SU-DHL-6 (cell line): ENCODE measurements around the gene CARD19.

Experiments used
- H2AFZ ChIP-seq: fragments of 200-600 bp; sonication (generic); 2 replicates; pipeline ENCODE4 v1.6.1; 2014; ENCODE audit warnings: low read depth, mild to moderate bottlenecking, moderate library complexity, mixed read lengths, antibody characterized with exemption, low read length; ENCODE audit not compliant: severe bottlenecking
- H3F3A ChIP-seq: fragments of 200-600 bp; shearing (Covaris generic); 2 replicates; pipeline ENCODE4 v1.6.0; 2016; ENCODE audit warnings: antibody characterized with exemption, mild to moderate bottlenecking; ENCODE audit not compliant: insufficient read depth
- H3K27ac ChIP-seq: fragments of 200-600 bp; sonication (generic); 2 replicates; pipeline ENCODE4 v1.5.1; 2016; ENCODE audit warnings: low read depth, mild to moderate bottlenecking, low read length, moderate library complexity, mixed read lengths
- H3K27me3 ChIP-seq: fragments of 200-600 bp; sonication (generic), shearing (Covaris generic); 2 replicates; pipeline ENCODE4 v1.6.0; 2014; ENCODE audit warnings: mild to moderate bottlenecking, low read length
- H3K36me3 ChIP-seq: fragments of 200-600 bp; sonication (generic); 2 replicates; pipeline ENCODE4 v1.6.1; 2014; ENCODE audit warnings: mild to moderate bottlenecking, low read length, mixed read lengths
- H3K4me2 ChIP-seq: fragments of 300-600, 200-600 bp; shearing (Covaris generic), sonication (generic); 2 replicates; pipeline ENCODE4 v1.6.0; 2014; ENCODE audit warnings: low read length, low read depth, mild to moderate bottlenecking; ENCODE audit not compliant: poor library complexity, severe bottlenecking
- H3K4me3 ChIP-seq: fragments of 200-600 bp; sonication (generic); 2 replicates; pipeline ENCODE4 v1.5.1; 2014; ENCODE audit warnings: antibody characterized with exemption, low read length, mild to moderate bottlenecking, mixed read lengths; ENCODE audit not compliant: insufficient read depth, poor library complexity, severe bottlenecking
- H3K79me2 ChIP-seq: fragments of 200-600 bp; sonication (generic); 2 replicates; pipeline ENCODE4 v1.6.1; 2014; ENCODE audit warnings: mild to moderate bottlenecking, low read length, moderate library complexity; ENCODE audit not compliant: insufficient read depth
- H3K9ac ChIP-seq: fragments of 200-600 bp; sonication (generic); 2 replicates; pipeline ENCODE4 v1.7.0; 2014; ENCODE audit warnings: mild to moderate bottlenecking, low read length
- H3K9me2 ChIP-seq: fragments of 200-600 bp; sonication (generic); replicated peaks from 2 replicates; pipeline ENCODE4 v1.6.1; 2014; ENCODE audit warnings: low read length; ENCODE audit not compliant: insufficient read depth
- H3K9me3 ChIP-seq: fragments of 200-600 bp; sonication (generic); 2 replicates; pipeline ENCODE4 v1.6.1; 2014; ENCODE audit warnings: low read length, mixed read lengths; ENCODE audit not compliant: insufficient read depth
- H4K20me1 ChIP-seq: fragments of 200-600 bp; sonication (generic); 2 replicates; pipeline ENCODE4 v1.6.1; 2014; ENCODE audit warnings: low read depth, mild to moderate bottlenecking, antibody characterized with exemption, low read length, moderate library complexity, mixed read lengths
- CTCF ChIP-seq: fragments of 200-600 bp; sonication (generic); IDR thresholded peaks from one replicate; pipeline ENCODE4 v1.5.1; 2017; ENCODE audit warnings: antibody characterized with exemption, mild to moderate bottlenecking, low read length, moderate library complexity; ENCODE audit not compliant: insufficient read depth, poor library complexity, severe bottlenecking
- EZH2phosphoT487 ChIP-seq: fragments of 200-600 bp; sonication (generic), shearing (Covaris generic); conservative IDR thresholded peaks from 2 replicates; pipeline ENCODE4 v1.6.1; 2018; ENCODE audit warnings: mild to moderate bottlenecking, antibody characterized with exemption, low read length, moderate library complexity, mixed read lengths

CARD19 gene

DNA sequence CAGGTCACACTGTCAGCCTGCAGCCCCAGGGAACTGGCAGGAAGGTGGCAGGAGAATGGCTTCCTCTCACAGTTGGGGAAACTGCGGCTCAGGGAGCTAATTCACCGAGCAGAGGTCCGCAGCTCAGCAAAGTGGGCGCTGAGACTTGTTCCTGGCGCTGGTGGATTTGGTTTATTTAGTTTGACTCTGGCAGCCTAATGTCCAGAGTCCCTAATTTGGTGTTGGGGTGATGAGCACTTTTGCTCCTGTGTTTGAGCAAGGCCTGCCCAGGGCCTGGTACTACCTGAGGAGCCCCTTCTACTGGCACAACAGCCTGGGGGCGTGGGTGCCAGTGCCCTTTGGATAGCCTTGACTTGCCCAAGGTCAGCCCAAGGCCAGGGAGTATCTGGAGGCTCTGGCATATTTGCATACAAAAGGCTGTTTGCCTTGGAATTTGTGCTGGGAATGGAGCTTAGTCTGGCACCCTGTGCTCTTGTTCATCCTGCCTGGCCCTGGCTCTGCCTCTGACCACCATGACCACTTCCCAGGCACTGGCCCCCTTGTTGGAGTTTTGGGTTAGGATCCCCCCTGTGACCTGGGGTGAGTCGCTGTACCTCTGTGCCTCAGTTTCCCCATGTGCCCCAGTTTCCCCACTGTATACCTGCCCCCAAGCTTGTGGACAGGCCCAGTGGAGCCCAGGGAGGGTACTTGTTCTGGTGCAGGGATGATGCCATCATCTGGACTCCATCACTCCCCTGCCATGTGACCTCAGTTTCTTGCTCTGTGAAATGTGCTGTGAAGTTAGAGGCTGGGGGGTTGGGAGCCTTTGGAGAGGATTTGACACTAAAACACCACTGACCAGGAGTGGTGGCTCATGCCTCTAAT, 36.1 kb upstream of the CARD19 start:
- no peak overlapping the region for H3K9ac ChIP-seq
- no peaks in the 10 kb centered on the region for H4K20me1 ChIP-seq
- H3F3A ChIP-seq: peaks cover 17% of the 10 kb centered on the region
- H3K9me2 ChIP-seq: no peaks in the 10 kb centered on the region
- TF ChIP-seq CTCF (no peak), EZH2phosphoT487 (no peak)
- H3K36me3 ChIP-seq: no peaks in the 10 kb centered on the region
- peak overlapping the region; percentile 59 for H3K4me2 ChIP-seq
- H3K79me2 ChIP-seq: no peaks in the 10 kb centered on the region
- no peak overlapping the region for H3K27ac ChIP-seq
- no peak overlapping the region for H2AFZ ChIP-seq
- no peaks in the 10 kb centered on the region for H3K9me3 ChIP-seq
- H3K27me3 ChIP-seq: no peaks in the 10 kb centered on the region
- H3K4me3 ChIP-seq: no peak overlapping the region

GRCh38 chr9:93060746-93061259, 35.2 kb upstream of the CARD19 start:
- H4K20me1 ChIP-seq: no peaks in the 10 kb centered on the region
- no peak overlapping the region for H3K4me2 ChIP-seq
- H3K27me3 ChIP-seq: no peaks in the 10 kb centered on the region
- TF ChIP-seq CTCF: no peak
- TF ChIP-seq EZH2phosphoT487: no peak
- H3K36me3 ChIP-seq: no peaks in the 10 kb centered on the region
- H3K4me3 ChIP-seq: no peak overlapping the region
- H3K9me3 ChIP-seq: no peaks in the 10 kb centered on the region
- no peak overlapping the region for H3K27ac ChIP-seq
- peaks cover 17% of the 10 kb centered on the region for H3F3A ChIP-seq
- H3K9ac ChIP-seq: no peak overlapping the region
- no peak overlapping the region for H2AFZ ChIP-seq
- no peaks in the 10 kb centered on the region for H3K9me2 ChIP-seq
- H3K79me2 ChIP-seq: no peaks in the 10 kb centered on the region

DNA sequence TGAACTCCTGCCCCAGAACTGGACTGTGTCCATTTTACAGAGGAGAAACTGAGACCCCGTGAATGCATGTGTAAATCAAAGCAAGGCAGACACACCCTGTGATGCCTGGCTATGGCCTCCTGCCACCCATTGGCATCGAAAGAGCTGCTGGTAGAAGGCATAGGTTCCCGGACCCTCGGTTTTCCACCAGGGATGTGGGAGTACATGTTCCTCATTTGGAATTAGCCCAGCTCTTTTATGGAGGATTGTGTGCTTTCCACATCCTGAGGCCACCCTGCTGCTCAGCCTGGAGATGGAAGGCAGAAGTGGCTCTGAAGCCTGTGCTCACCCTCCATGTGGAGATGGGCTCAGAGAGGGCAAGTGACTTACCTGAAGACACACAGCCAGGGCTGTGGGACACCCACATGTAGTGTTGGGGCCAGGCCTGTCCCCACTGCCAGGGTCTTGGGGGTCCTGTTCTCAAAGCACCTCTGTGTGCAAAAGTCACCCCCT, 34.7 kb upstream of the CARD19 start:
- Histone ChIP-seq H3K27me3 (no peaks in the 10 kb centered on the region), H3F3A (peaks cover 17% of the 10 kb centered on the region), H3K79me2 (no peaks in the 10 kb centered on the region), H3K9me3 (no peaks in the 10 kb centered on the region), H3K4me3 (no peak overlapping the region), H3K36me3 (no peaks in the 10 kb centered on the region), H3K9ac (no peak overlapping the region), H4K20me1 (no peaks in the 10 kb centered on the region), H3K4me2 (no peak overlapping the region), H3K9me2 (no peaks in the 10 kb centered on the region), H3K27ac (peak overlapping the region; percentile 47), H2AFZ (no peak overlapping the region)
- TF ChIP-seq EZH2phosphoT487: 0 out of 2 replicates have a peak, but pooled peaks have one; percentile 22
- TF ChIP-seq CTCF: no peak
